GM21515 (cell line): Measurements from ENCODE around the gene SUV39H1.
"Not testable (repeated sequence)": the region's sequence is repeated elsewhere in the genome, so short reads cannot be mapped to it uniquely, and the experiment has no call there.

Source experiments
- ATAC-seq: cut with Tn5 transposase; IDR thresholded peaks from one replicate; pipeline ENCODE4 v1.9.1; 2021; ENCODE audit not compliant: unreplicated experiment

Gene SUV39H1, protein sequence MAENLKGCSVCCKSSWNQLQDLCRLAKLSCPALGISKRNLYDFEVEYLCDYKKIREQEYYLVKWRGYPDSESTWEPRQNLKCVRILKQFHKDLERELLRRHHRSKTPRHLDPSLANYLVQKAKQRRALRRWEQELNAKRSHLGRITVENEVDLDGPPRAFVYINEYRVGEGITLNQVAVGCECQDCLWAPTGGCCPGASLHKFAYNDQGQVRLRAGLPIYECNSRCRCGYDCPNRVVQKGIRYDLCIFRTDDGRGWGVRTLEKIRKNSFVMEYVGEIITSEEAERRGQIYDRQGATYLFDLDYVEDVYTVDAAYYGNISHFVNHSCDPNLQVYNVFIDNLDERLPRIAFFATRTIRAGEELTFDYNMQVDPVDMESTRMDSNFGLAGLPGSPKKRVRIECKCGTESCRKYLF

GRCh38 chrX:48696301-48696908, at the start of gene SUV39H1:
SUV39H1 (plus strand) TSS chrX:48696734; CDS start chrX:48696785, 51 bp downstream.
- ATAC-seq = peak; percentile 92

GRCh38 chrX:48648336-48648751, 48.2 kb upstream of the SUV39H1 start:
- no peak for ATAC-seq

DNA sequence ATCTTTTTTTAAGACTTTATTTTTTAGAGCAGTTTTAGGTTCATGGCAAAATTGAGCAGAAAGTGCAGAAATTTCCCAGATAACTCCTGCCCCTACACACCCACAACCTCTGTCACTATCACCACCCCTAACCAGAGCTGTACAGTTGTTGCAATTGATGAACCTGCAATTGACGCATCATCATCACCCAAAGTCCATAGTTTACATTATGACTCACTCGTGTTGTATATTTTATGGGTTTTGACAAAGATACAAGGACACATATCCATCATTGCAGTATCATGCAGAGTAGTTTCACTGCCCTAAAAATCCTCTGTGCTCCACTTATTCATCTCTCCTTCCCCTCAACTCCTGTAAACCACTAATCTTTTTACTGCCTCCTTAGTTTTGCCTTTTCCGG, 47.4 kb upstream of the SUV39H1 start:
- no peak for ATAC-seq

GRCh38 chrX:48652055-48652579, 44.4 kb upstream of the SUV39H1 start:
- not testable (repeated sequence) for ATAC-seq

- not testable (repeated sequence) for ATAC-seq
Observed at GRCh38 chrX:48654746-48655145, 41.8 kb upstream of the SUV39H1 start.

GRCh38 chrX:48659686-48660085, 36.8 kb upstream of the SUV39H1 start:
- ATAC-seq = not testable (repeated sequence)

- no peak for ATAC-seq
Observed at GRCh38 chrX:48663241-48663640, 33.3 kb upstream of the SUV39H1 start.

DNA sequence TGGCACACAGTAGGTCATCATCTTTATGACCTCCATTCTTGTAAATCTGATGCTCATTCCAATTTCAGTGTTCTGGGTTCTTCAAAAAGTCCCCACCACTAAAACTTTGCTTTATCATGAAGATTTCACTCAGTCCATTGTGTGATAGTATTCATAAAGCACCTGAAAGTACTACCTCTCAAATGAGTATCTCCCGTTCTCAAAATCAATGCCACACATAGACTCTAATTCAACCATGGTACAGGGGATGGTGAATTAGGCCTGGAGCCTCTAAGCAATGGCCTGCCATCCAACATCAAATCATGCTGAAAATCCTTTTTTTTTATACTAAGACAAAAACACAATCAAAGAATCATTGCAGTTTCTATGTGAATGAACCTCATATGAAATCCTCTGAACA, 32.4 kb upstream of the SUV39H1 start:
- no peak for ATAC-seq

GRCh38 chrX:48665991-48666390, 30.5 kb upstream of the SUV39H1 start:
- no peak for ATAC-seq

DNA sequence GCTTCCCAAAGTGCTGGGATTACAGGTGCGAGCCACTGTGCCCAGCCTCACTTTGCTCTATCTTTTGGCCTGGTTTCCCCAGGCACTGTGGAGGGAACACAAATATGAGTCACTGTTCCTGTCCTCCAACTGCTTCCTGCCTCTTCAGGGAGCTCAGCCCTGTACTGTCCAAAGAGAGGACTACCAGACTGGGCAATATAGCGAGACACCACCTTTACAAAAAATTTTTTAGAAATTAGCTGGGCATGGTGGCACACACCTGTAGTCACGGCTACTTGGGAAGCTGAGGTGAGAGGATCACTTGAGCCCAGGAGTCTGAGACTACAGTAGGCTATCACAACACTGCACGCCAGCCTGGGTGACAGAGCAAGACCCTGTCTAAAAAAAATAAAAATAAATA, 29.9 kb upstream of the SUV39H1 start:
- no peak for ATAC-seq

GRCh38 chrX:48667509-48667908, 29.0 kb upstream of the SUV39H1 start:
- no peak for ATAC-seq

- ATAC-seq = not testable (repeated sequence)
Observed at GRCh38 chrX:48668187-48668586, 28.3 kb upstream of the SUV39H1 start.

- ATAC-seq = peak; percentile 91
Observed at GRCh38 chrX:48676106-48676892, 20.2 kb upstream of the SUV39H1 start.

DNA sequence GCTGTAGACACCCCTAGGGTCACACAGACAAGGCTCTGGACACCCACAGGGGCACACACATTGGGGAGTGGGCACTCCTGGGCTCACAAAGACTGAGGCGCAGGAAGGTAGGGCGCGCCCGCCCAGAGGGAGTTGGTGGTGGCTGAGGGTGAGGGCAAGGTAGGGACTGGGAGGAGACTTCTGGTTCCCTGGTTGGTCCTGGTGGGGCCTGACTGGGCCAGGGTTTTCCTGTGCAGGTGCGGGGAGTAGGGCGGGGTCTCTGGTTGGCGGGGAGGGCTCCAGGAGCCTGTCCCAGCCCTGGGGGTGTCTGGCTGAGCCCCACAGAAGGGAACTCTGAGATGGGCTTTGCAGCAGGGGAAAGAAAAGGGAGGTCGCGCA, 19.7 kb upstream of the SUV39H1 start:
- ATAC-seq = no peak

DNA sequence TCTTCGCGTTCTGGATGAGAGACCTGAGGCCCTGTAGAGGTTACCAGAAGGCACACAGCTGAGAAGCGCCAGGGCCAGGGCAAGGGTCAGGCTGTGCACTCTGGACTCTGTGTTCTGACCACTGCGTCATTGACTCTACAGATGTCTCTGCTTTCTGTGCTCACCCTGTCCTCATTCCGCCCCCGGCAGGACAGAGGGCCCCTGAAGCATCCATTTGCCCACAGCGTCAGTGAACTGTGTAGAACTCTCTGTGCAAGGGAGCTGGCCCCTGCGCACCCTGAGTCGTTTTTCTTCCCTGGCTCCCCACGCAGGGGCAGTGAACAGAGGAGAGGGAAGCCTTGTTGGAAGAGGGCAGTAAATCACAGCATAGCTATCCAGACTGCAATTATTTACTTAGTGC, 19.0 kb upstream of the SUV39H1 start:
- ATAC-seq = no peak

DNA sequence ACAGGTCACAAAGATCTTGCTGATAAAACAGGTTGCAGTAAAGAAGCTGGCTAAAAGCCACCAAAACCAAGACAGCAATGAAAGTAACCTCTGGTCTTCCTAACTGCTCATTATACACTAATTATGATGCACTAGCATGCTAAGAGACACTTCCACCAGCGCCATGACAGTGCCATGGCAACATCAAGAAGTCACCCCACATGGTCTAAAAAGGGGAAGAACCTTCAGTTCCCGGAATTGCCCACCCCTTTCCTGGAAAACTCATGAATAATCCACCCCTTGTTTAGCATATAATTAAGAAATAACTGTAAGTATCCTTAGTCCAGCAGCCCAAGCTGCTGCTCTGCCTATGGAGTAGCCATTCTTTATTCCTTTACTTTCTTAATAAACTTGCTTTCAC, 16.1 kb upstream of the SUV39H1 start:
- ATAC-seq = not testable (repeated sequence)

DNA sequence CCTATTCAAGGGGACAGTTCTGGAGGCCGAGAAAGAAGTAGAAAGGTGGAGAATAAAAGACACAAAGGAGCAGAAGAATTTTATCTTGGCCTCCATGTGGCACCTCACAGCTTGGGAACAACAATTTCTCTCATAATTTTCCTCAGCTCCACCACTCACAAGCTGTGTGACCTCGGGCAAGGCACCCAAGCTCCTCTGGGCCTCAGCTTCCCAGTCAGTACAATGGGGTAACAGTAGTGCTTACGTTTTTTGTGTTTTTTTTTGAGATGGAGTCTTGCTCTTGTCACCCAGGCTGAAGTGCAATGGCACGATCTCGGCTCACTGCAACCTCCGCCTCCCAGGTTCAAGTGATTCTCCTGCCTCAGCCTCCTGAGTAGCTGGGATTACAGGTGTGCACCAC, 15.6 kb upstream of the SUV39H1 start:
- not testable (repeated sequence) for ATAC-seq

DNA sequence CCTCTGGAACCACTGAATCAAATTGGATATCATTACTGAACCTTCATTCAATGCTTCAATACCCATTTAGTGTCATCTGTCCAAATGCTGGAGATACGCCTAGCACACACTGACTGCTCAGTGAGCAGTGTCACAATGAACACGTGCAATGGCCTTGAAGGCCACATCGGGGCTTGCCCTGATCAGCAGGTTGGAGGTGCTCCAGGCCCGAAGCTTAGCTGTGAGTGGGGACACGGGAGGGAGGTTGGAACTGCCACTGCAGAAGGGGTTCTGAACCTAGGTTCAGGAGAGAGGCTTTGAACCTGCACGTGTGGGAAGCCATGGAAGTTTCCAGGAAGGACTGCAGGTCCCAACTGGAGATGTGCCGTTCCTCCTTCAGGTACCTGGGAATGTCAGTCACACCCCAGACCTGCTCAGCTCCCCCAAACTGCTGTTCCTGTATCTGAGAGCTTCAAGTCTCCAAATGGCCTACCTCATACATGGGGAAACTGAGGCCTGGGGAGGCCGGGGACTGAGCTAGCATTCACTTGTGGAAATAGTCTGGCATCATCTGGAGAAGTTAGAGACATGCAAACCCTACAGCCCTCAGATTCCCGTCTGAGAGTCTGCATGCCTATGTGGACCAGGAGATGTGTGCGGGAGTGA, 14.9 kb upstream of the SUV39H1 start:
- ATAC-seq = no peak

DNA sequence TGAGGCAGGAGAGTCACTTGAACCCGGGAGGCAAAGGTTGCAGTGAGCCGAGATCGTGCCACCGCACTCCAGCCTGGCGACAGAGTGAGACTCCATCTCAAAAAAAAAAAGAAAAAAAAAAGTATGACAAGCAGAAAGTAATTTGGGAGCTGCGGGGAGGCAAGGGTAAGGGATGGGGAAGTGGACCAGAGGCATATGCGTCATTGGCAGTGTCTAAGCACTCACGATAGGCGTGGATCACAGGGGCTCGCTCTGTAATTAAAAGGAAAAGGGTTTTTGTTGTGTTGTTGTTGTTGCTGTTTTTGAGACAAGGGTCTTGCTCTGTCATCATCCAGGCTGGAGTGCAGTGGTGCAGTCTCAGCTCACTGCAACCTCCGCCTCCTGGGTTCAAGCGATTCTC, 13.7 kb upstream of the SUV39H1 start:
- not testable (repeated sequence) for ATAC-seq

DNA sequence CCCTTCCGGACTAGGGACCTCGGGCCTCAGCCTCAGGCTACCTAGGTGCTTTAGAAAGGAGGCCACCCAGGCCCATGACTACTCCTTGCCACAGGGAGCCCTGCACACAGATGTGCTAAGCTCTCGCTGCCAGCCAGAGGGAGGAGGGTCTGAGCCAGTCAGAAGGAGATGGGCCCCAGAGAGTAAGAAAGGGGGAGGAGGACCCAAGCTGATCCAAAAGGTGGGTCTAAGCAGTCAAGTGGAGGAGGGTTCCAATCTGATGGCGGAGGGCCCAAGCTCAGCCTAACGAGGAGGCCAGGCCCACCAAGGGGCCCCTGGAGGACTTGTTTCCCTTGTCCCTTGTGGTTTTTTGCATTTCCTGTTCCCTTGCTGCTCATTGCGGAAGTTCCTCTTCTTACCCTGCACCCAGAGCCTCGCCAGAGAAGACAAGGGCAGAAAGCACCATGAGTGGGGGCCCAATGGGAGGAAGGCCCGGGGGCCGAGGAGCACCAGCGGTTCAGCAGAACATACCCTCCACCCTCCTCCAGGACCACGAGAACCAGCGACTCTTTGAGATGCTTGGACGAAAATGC, 13.0 kb upstream of the SUV39H1 start, which contains the start of gene WAS:
TSS of gene WAS (plus strand) at position 389 of the 572 bp plus-strand sequence. CDS start at position 444, 55 bp downstream.
- ATAC-seq = peak; percentile 80
